ENCODE results near the gene SLX4IP.

Gene SLX4IP

DNA sequence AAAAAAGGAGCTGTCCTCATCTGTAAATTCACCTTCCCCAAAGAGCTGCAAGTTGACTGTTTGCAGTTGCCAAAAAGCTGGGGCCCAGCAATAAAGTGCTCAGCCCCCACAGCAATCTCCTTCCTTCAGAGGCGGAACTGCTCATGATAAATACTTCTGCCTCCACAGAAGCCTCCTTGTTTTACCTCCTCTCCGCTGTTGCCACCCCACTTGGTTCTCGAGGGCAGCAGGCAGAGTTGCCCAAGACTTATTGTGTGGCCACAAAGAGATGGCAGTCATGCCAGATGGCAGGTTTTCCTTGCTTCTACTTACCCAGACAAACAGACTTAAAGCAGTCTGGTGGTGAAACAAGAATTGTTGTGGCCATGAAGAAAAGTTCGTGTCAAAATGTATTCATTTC, 66.3 kb downstream of the SLX4IP start:
- no peak for TF ChIP-seq CTCF (IDR thresholded peaks at IDR 0.05; ENCODE audit: insufficient read depth, low read depth, low read length, missing control alignments)
- peak; percentile 33 for DNase-seq (ENCODE audit: low read depth)
- H3K4me3 ChIP-seq (ENCODE audit: low read length), result no peak overlapping the region

DNA sequence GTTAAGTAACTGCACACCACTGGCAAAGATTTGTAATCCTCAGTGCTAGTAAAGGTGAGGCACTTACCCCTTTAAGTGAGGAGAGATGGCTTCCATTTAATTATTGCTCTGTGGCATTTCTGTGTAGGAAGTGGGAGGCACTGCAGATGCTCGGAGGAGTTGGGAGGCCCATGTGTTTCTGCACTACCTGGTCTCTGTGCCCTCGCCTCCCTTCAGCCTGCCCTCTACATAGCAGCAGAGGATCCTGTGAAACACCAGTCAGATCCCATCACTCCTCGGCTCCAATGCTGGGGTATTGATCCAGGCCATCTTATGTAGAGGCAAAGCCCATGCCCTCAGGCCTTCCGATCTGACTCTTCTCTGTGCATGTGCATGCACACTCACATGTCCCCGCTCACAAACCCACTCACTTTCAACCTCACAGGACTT, 67.0 kb downstream of the SLX4IP start:
- TF ChIP-seq CTCF (IDR thresholded peaks at IDR 0.05; ENCODE audit: insufficient read depth, low read depth, low read length, missing control alignments), result no peak
- DNase-seq (ENCODE audit: low read depth), result no peak
- no peak overlapping the region for H3K4me3 ChIP-seq (ENCODE audit: low read length)

GRCh38 chr20:10504608-10504993, 69.5 kb downstream of the SLX4IP start:
- H3K4me3 ChIP-seq (ENCODE audit: low read length), result no peak overlapping the region
- no peak for TF ChIP-seq CTCF (IDR thresholded peaks at IDR 0.05; ENCODE audit: insufficient read depth, low read depth, low read length, missing control alignments)
- no peak for DNase-seq (ENCODE audit: low read depth)

- TF ChIP-seq CTCF (IDR thresholded peaks at IDR 0.05; ENCODE audit: insufficient read depth, low read depth, low read length, missing control alignments), result no peak
- DNase-seq (ENCODE audit: low read depth), result peak; percentile 67
- no peak overlapping the region for H3K4me3 ChIP-seq (ENCODE audit: low read length)
These were observed 70.1 kb downstream of the SLX4IP start for GRCh38 chr20:10504994-10505730.

DNA sequence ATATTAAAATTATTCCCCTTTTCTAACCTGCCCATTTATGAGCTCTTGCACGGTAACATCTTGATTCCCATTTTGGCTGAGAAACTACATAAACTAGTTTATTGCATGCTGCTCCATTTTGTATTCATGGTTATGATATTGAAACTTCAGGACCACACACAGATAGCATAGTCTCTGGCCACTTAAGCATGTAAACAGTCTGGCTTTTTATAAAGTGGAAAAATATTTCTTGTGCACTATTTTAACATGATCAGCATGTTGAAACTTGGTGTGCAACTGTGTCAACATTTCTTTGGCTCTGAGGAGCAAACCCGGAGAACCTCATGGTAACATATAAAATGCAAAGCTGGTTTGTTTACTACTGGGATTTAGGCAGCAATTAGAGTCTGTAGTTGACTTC, 70.7 kb downstream of the SLX4IP start:
- H3K4me3 ChIP-seq (ENCODE audit: low read length), result no peak overlapping the region
- DNase-seq (ENCODE audit: low read depth), result peak; percentile 67
- no peak for TF ChIP-seq CTCF (IDR thresholded peaks at IDR 0.05; ENCODE audit: insufficient read depth, low read depth, low read length, missing control alignments)

GRCh38 chr20:10507052-10507451, 71.9 kb downstream of the SLX4IP start:
- H3K4me3 ChIP-seq (ENCODE audit: low read length), result no peak overlapping the region
- DNase-seq (ENCODE audit: low read depth), result no peak
- no peak for TF ChIP-seq CTCF (IDR thresholded peaks at IDR 0.05; ENCODE audit: insufficient read depth, low read depth, low read length, missing control alignments)

GRCh38 chr20:10508060-10508459, 73.0 kb downstream of the SLX4IP start:
- H3K4me3 ChIP-seq (ENCODE audit: low read length), result no peak overlapping the region
- no peak for DNase-seq (ENCODE audit: low read depth)
- no peak for TF ChIP-seq CTCF (IDR thresholded peaks at IDR 0.05; ENCODE audit: insufficient read depth, low read depth, low read length, missing control alignments)
